ENCODE measurements around the gene DIP2A. TPM values are rescaled to one million over a fixed set of nuclear protein-coding genes. Genes with fewer than 3 reads are reported as not detected.

The DIP2A gene
- total and polyA plus RNA-seq, 9 donors, result 20.5 to 40.3 (median 32.0) TPM

DNA sequence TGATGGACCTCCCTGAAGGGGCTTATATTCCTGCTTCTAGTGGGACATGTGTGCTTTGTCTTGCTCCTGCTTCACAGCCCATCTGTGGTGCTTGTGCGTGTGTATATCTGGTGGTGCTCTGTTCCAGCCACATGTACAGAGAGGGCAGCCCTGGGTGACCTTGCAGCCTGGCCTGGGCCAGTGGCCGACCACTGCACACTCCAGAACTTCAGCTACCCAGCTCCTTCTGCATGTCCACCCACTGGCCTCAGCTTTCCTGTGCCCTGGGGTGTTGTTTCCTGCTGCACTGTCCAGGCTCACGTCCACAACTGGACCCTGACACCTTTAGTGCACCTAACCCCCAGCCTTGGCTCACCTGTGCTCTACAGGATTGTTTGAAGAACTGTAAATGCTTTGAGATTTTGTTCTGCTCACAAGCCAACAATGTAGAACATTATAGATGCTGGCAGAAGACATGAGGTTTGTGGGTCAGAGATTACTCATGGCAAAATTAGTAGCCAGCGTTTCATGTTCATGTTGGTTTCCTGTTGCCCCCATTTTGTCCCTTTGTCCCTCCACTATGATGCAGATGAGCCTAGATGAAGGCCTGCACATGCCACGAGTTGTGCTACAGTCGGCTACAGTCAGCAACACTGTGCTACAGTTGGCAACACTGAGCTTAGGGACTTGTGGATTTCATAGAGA, 151.5 kb downstream of the DIP2A start:
- Histone ChIP-seq H3K4me1 (ENCODE audit: insufficient read depth) (no peaks in the 10 kb centered on the region), H3K4me3 (no peak overlapping the region), H3K27me3 (no peaks in the 10 kb centered on the region), H3K36me3 (no peaks in the 10 kb centered on the region), H3K27ac (no peak overlapping the region), H3K9me3 (peaks cover 5 to 7% of the 10 kb centered on the region in 2 donors)
- intact Hi-C loops (cut with DNase I), result no loop called here
- WGBS, 3 donors, result 88 to 93% (median 89%) methylated on average over 6 of the region's 6 CpGs
- no peak for DNase-seq
- TF ChIP-seq POLR2A (IDR thresholded peaks at IDR 0.05) (no peak), EP300 (IDR thresholded peaks at IDR 0.05) (no peak)
- TF ChIP-seq, protein P1, sequence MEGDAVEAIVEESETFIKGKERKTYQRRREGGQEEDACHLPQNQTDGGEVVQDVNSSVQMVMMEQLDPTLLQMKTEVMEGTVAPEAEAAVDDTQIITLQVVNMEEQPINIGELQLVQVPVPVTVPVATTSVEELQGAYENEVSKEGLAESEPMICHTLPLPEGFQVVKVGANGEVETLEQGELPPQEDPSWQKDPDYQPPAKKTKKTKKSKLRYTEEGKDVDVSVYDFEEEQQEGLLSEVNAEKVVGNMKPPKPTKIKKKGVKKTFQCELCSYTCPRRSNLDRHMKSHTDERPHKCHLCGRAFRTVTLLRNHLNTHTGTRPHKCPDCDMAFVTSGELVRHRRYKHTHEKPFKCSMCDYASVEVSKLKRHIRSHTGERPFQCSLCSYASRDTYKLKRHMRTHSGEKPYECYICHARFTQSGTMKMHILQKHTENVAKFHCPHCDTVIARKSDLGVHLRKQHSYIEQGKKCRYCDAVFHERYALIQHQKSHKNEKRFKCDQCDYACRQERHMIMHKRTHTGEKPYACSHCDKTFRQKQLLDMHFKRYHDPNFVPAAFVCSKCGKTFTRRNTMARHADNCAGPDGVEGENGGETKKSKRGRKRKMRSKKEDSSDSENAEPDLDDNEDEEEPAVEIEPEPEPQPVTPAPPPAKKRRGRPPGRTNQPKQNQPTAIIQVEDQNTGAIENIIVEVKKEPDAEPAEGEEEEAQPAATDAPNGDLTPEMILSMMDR (IDR thresholded peaks at IDR 0.05), result no peak

DNA sequence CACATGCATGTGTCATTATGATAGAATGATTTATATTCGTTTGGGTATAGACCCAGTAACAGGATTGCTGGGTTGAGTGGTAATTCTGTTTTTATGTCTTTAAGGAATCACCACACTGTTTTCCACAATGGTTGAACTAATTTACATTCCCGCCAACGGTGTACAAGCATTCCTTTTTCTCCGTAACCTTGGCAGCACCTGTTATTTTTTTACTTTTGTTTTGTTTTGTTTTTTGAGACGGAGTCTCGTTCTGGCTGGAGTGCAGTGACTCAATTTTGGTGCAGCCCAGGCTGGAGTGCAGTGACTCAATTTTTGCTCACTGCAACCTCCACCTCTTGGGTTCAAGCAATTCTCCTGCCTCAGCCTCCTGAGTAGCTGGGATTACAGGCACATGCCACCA, 154.7 kb downstream of the DIP2A start:
- H3K36me3 ChIP-seq, result no peaks in the 10 kb centered on the region
- peaks cover 5 to 7% of the 10 kb centered on the region in 2 donors for H3K9me3 ChIP-seq
- 18 to 41% (median 21%) methylated on average over 6 of the region's 6 CpGs for WGBS, 3 donors
- no peak overlapping the region for H3K27ac ChIP-seq
- H3K4me3 ChIP-seq, result no peak overlapping the region
- no peaks in the 10 kb centered on the region for H3K27me3 ChIP-seq
- TF ChIP-seq, protein P1 (IDR thresholded peaks at IDR 0.05), result no peak
- TF ChIP-seq EP300 (IDR thresholded peaks at IDR 0.05) (no peak), POLR2A (IDR thresholded peaks at IDR 0.05) (no peak)
- intact Hi-C loops (cut with DNase I), result no loop called here
- no peak for DNase-seq
- no peaks in the 10 kb centered on the region for H3K4me1 ChIP-seq (ENCODE audit: insufficient read depth)

DNA sequence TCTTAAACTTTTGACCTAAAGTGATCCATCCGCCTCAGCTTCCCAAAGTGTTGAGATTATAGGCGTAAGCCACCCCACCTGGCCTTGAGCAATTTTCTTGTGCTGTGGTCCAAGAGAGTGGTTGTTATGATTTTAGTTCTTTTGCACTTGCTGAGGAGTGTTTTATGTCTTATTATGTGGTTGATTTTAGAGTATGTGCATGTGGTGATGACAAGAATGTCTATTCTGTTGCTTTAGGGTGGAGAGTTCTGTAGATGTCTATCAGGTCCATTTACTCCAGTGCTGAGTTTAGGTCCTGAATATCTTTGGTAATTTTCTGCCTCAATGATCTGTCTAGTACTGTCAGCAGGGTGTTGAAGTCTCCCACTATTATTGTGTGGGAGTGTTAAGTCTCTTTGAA, 157.4 kb downstream of the DIP2A start:
- H3K4me1 ChIP-seq (ENCODE audit: insufficient read depth), result no peaks in the 10 kb centered on the region
- no peak overlapping the region for H3K27ac ChIP-seq
- no peaks in the 10 kb centered on the region for H3K27me3 ChIP-seq
- DNase-seq, result no peak
- intact Hi-C loops (cut with DNase I), result no loop called here
- H3K4me3 ChIP-seq, result no peak overlapping the region
- TF ChIP-seq, protein P1 (IDR thresholded peaks at IDR 0.05), result no peak
- TF ChIP-seq EP300 (IDR thresholded peaks at IDR 0.05), result no peak
- no peak for TF ChIP-seq POLR2A (IDR thresholded peaks at IDR 0.05)
- H3K9me3 ChIP-seq, result no peaks in the 10 kb centered on the region
- 86 to 93% (median 92%) methylated on average over 2 of the region's 2 CpGs for WGBS, 3 donors
- no peaks in the 10 kb centered on the region for H3K36me3 ChIP-seq

DNA sequence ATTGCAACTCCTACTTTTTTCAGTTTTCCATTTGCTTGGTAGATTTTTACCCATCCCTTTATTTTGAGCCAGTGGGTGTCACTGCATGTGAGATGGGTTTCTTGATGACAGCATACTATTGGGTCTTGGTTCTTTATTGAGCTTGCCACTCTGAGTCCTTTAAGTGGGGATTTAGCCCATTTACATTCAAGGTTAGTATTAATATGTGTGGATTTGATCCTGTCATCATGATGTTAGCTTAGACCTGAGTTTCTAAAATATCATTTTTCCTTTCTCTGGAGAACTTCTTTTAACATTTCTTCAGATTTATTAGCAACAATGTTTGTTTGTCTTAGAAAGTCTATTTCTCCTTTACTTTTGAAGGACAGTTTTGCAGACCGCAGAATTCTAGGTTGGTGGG, 158.0 kb downstream of the DIP2A start:
- Histone ChIP-seq H3K4me1 (ENCODE audit: insufficient read depth) (no peaks in the 10 kb centered on the region), H3K27me3 (no peaks in the 10 kb centered on the region), H3K27ac (no peak overlapping the region), H3K36me3 (no peaks in the 10 kb centered on the region), H3K9me3 (no peaks in the 10 kb centered on the region), H3K4me3 (no peak overlapping the region)
- intact Hi-C loops (cut with DNase I), result no loop called here
- TF ChIP-seq EP300 (IDR thresholded peaks at IDR 0.05), result no peak
- TF ChIP-seq POLR2A (IDR thresholded peaks at IDR 0.05), result no peak
- TF ChIP-seq, protein P1 (IDR thresholded peaks at IDR 0.05), result no peak
- WGBS, 3 donors, result 95 to 98% (median 96%) methylated on average over 1 of the region's 1 CpG
- DNase-seq, result no peak

Data from ovary (tissue), 9 donors.